ENCODE data around the gene ATP6V0B. TPM values are rescaled to one million over a fixed set of nuclear protein-coding genes. Genes with fewer than 3 reads are reported as not detected.
A peak's percentile ranks its signal among the peaks of the same experiment; 100 is the strongest.

ATP6V0B gene
- total and polyA plus RNA-seq, 2 experiments from 2014 or later, result 112 to 142 TPM

GRCh38 chr1:43970911-43971310, 3.8 kb upstream of the ATP6V0B start:
- no peaks in the 10 kb centered on the region for H3K36me3 ChIP-seq (ENCODE audit: insufficient read depth)
- no peak for DNase-seq (ENCODE audit: low spot score)
- Mint-ChIP-seq H3K4me1 (peaks cover 20% of the 10 kb centered on the region), H3K36me3 (ENCODE audit: low read depth) (peaks cover 41% of the 10 kb centered on the region), H3K4me3 (peak overlapping the region; percentile 99), H3K9me3 (no peaks in the 10 kb centered on the region), H3K27me3 (ENCODE audit: insufficient read depth, low read depth, poor library complexity) (peaks cover 15% of the 10 kb centered on the region), H3K27ac (no peak overlapping the region)
- peaks cover 7% of the 10 kb centered on the region; the same call in 1 of the 2 replicates for H3F3A ChIP-seq (replicated peaks; ENCODE audit: low read depth)
- H3K4me3 ChIP-seq, result peak overlapping the region; percentile 100; the same call in 1 of the 2 replicates
- H3K27ac ChIP-seq (ENCODE audit: low read depth), result no peak overlapping the region
- ATAC-seq, result no peak
- TF ChIP-seq ETS1 (IDR thresholded peaks at IDR 0.05) (no peak), CREB1 (CRISPR knock-in tag; IDR thresholded peaks at IDR 0.05; ENCODE audit: low read depth) (no peak), ZNF114 (CRISPR knock-in tag; IDR thresholded peaks at IDR 0.05) (no peak), ZNF331 (CRISPR knock-in tag; IDR thresholded peaks at IDR 0.05; ENCODE audit: low read depth) (no peak), ZNF462 (CRISPR knock-in tag; IDR thresholded peaks at IDR 0.05) (no peak), POLR2AphosphoS5 (IDR thresholded peaks at IDR 0.05; ENCODE audit: low read depth) (no peak), CTCF (conservative IDR thresholded peaks at IDR 0.05; ENCODE audit: low read depth in 2 of 2) (no peak), EZH2 (IDR thresholded peaks at IDR 0.05; ENCODE audit: low read depth, unreplicated experiment) (no peak), REST (IDR thresholded peaks at IDR 0.05; ENCODE audit: unreplicated experiment) (no peak)
- peaks cover 9% of the 10 kb centered on the region for H4K20me1 ChIP-seq (replicated peaks; ENCODE audit: insufficient read depth)
- peaks cover 16% of the 10 kb centered on the region for H3K79me2 ChIP-seq (replicated peaks; ENCODE audit: insufficient read depth)
- no peaks in the 10 kb centered on the region for H3K9me2 ChIP-seq (ENCODE audit: insufficient read depth)
- H3K4me2 ChIP-seq, result peak overlapping the region; percentile 98
- H3K27me3 ChIP-seq (ENCODE audit: insufficient read depth), result no peaks in the 10 kb centered on the region
- H3K4me1 ChIP-seq (ENCODE audit: insufficient read depth), result peaks cover 22% of the 10 kb centered on the region
- H2AFZ ChIP-seq, result no peak overlapping the region
